OCI-LY7 (cell line): ENCODE measurements around the gene SLC12A8.

Experiments used
- EZH2phosphoT487 ChIP-seq: fragments of 200-600 bp; sonication (generic); IDR thresholded peaks from 2 replicates; pipeline ENCODE4 v1.6.1; 2018; ENCODE audit warnings: low read depth, borderline replicate concordance, mild to moderate bottlenecking, mixed run types, antibody characterized with exemption, low read length, moderate library complexity, mixed read lengths
- TF ChIP-seq, protein P1 (sequence below): fragments of 200-600 bp; sonication (generic); conservative IDR thresholded peaks from 2 replicates; pipeline ENCODE4 v1.5.1; 2014; ENCODE audit warnings: mild to moderate bottlenecking, antibody characterized with exemption, low read length, moderate library complexity, mixed read lengths

DNA sequence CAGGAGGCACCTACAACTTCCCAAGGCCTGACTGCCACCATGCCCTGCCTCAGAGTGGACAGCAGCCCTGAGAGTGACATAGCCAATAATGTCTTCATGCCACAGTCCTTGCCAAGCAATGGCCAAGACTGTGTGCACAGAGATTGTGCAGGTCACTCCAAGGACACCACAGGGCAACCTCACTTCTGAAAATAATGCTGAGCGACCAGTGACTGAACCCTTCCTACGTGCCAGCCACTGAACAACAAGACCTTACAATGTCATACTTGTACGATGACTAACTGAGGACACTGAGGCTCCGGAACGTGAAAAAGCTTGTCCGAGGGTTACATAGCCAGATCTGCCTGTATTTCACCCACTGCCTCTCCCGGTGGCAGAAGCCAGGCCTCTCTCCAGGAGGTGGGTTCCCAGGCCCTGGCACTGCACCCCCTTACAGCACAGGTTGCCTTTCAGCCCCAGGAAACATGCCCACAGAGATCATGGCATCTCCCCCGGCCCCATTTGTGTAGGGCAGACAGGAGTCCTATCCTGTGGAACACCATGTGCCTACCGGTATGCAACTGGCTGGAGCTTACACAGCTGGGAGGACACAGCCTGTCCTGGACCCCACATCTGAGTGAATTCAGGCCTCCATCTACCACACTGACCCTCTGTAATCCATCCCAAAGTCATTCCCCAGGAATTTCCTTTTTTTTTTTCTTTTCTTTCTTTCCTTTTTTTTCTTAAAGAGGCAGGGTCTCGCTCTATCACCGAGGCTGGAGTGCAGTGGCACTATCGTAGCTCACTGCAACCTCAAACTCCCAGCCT, 72.3 kb downstream of the SLC12A8 start:
- TF ChIP-seq, protein P1, sequence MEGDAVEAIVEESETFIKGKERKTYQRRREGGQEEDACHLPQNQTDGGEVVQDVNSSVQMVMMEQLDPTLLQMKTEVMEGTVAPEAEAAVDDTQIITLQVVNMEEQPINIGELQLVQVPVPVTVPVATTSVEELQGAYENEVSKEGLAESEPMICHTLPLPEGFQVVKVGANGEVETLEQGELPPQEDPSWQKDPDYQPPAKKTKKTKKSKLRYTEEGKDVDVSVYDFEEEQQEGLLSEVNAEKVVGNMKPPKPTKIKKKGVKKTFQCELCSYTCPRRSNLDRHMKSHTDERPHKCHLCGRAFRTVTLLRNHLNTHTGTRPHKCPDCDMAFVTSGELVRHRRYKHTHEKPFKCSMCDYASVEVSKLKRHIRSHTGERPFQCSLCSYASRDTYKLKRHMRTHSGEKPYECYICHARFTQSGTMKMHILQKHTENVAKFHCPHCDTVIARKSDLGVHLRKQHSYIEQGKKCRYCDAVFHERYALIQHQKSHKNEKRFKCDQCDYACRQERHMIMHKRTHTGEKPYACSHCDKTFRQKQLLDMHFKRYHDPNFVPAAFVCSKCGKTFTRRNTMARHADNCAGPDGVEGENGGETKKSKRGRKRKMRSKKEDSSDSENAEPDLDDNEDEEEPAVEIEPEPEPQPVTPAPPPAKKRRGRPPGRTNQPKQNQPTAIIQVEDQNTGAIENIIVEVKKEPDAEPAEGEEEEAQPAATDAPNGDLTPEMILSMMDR, result no peak
- TF ChIP-seq EZH2phosphoT487, result no peak
